Calu3 (cell line): Measurements from ENCODE around the gene CDKL1. TPM values are rescaled to one million over a fixed set of nuclear protein-coding genes. Genes with fewer than 3 reads are reported as not detected.
"Not testable (repeated sequence)": the region's sequence is repeated elsewhere in the genome, so short reads cannot be mapped to it uniquely, and the experiment has no call there.

ENCODE experiments used
- BruUV-seq: library from RNA; stranded (reverse); fragments of 400-500 nt; replicated peaks from 2 replicates; lab custom pipeline; 2021; lab: Mats Ljungman, UMichigan
- CTCF ChIA-PET: fragments of 300-600 bp; sonication (Branson Sonifier 250); formaldehyde crosslinking; loops from one replicate; lab custom pipeline; 2022; ENCODE audit warnings: antibody characterized with exemption; lab: Charles Lee
- DNase-seq: peaks from one replicate; pipeline ENCODE4 v3.0.0; 2022
- H3K27ac Mint-ChIP-seq: one replicate; pipeline ENCODE4 v1.8.0; 2022; ENCODE audit warnings: mixed read lengths; ENCODE audit not compliant: unreplicated experiment
- H3K27me3 Mint-ChIP-seq: one replicate; pipeline ENCODE4 v1.8.0; 2022; ENCODE audit warnings: mixed read lengths; ENCODE audit not compliant: unreplicated experiment
- H3K36me3 Mint-ChIP-seq: one replicate; pipeline ENCODE4 v1.8.0; 2022; ENCODE audit warnings: mild to moderate bottlenecking, moderate library complexity, mixed read lengths; ENCODE audit not compliant: insufficient read depth, unreplicated experiment
- H3K4me1 Mint-ChIP-seq: one replicate; pipeline ENCODE4 v1.8.0; 2022; ENCODE audit warnings: mild to moderate bottlenecking, low read depth, mixed read lengths; ENCODE audit not compliant: unreplicated experiment
- H3K4me3 Mint-ChIP-seq: one replicate; pipeline ENCODE4 v1.8.0; 2022; ENCODE audit warnings: mild to moderate bottlenecking, low read depth, moderate library complexity, mixed read lengths; ENCODE audit not compliant: unreplicated experiment
- H3K9me3 Mint-ChIP-seq: one replicate; pipeline ENCODE4 v1.8.0; 2022; ENCODE audit warnings: low read depth, mixed read lengths; ENCODE audit not compliant: unreplicated experiment
- CTCF ChIP-seq: fragments of 200-600 bp; IDR thresholded peaks from one replicate; pipeline ENCODE4 v1.8.0; 2022; ENCODE audit warnings: antibody characterized with exemption; ENCODE audit not compliant: unreplicated experiment
- intact Hi-C: fragments of 100-400 bp; cut with micrococcal nuclease; formaldehyde crosslinking; loops from one replicate; pipeline ENCODE4 v1.10.0; 2022; ENCODE audit not compliant: unreplicated experiment
- total RNA-seq: library from RNA; stranded (reverse); gene quantifications from 2 replicates; pipeline ENCODE4 v1.2.3, GENCODE V29; 2022

The CDKL1 gene
- total RNA-seq, 1 experiment from 2014 or later: 3.0 TPM

- Mint-ChIP-seq H3K27ac (no peak overlapping the region), H3K9me3 (no peaks in the 10 kb centered on the region), H3K4me3 (no peak overlapping the region), H3K36me3 (no peaks in the 10 kb centered on the region), H3K27me3 (no peaks in the 10 kb centered on the region), H3K4me1 (peaks cover 26% of the 10 kb centered on the region)
- no peak for TF ChIP-seq CTCF
- BruUV-seq: no TSS peak
- CTCF ChIA-PET: interaction anchor here (0.6 to 1.7 kb wide), 2 partner anchors 19 to 74 kb away, joined by 5 read pairs; no protein-coding TSS in a partner anchor
- intact Hi-C loops: no loop called here
- no peak for DNase-seq
Measured at GRCh38 chr14:50366115-50366514, 30.6 kb downstream of the CDKL1 start.

- DNase-seq, H3K27ac Mint-ChIP-seq, H3K9me3 Mint-ChIP-seq, H3K27me3 Mint-ChIP-seq, BruUV-seq, H3K4me3 Mint-ChIP-seq, H3K36me3 Mint-ChIP-seq: not testable (repeated sequence)
- CTCF ChIA-PET: interaction anchor here (1.1 to 1.7 kb wide), 2 partner anchors 18 to 53 kb away, joined by 3 to 5 read pairs; partner anchors contain the start of gene DMAC2L
- intact Hi-C loops: loop anchor here (2.0 kb wide), 1 partner anchor 31 kb away; the partner anchor contains the start of gene CDKL1
- peaks cover 26% of the 10 kb centered on the region for H3K4me1 Mint-ChIP-seq
Measured at GRCh38 chr14:50365572-50365971, 31.1 kb downstream of the CDKL1 start.

- no peaks in the 10 kb centered on the region for H3K9me3 Mint-ChIP-seq
- H3K4me1 Mint-ChIP-seq: peaks cover 26% of the 10 kb centered on the region
- no peaks in the 10 kb centered on the region for H3K27me3 Mint-ChIP-seq
- TF ChIP-seq CTCF: no peak
- intact Hi-C loops: loop anchor here (2.0 kb wide), 1 partner anchor 32 kb away; the partner anchor contains the start of gene CDKL1
- no TSS peak for BruUV-seq
- no peaks in the 10 kb centered on the region for H3K36me3 Mint-ChIP-seq
- H3K27ac Mint-ChIP-seq: no peak overlapping the region
- no peak overlapping the region for H3K4me3 Mint-ChIP-seq
- no peak for DNase-seq
- CTCF ChIA-PET: interaction anchor here (0.6 to 1.7 kb wide), 6 partner anchors 13 to 52 kb away, joined by 3 to 5 read pairs (median 4); partner anchors contain the start of gene DMAC2L
Measured at GRCh38 chr14:50364792-50365191, 31.9 kb downstream of the CDKL1 start.

GRCh38 chr14:50363714-50364111 is 33.0 kb downstream of the CDKL1 start:
- H3K36me3 Mint-ChIP-seq: no peaks in the 10 kb centered on the region
- H3K27me3 Mint-ChIP-seq: no peaks in the 10 kb centered on the region
- no peaks in the 10 kb centered on the region for H3K9me3 Mint-ChIP-seq
- no peak overlapping the region for H3K4me3 Mint-ChIP-seq
- intact Hi-C loops: loop anchor here (2.0 kb wide), 1 partner anchor 33 kb away; the partner anchor contains the start of gene CDKL1
- no peak overlapping the region for H3K27ac Mint-ChIP-seq
- no TSS peak for BruUV-seq
- peaks cover 26% of the 10 kb centered on the region for H3K4me1 Mint-ChIP-seq
- DNase-seq: no peak
- CTCF ChIA-PET: no interaction called here
- no peak for TF ChIP-seq CTCF
